Measurements from ENCODE around the gene HDGF.

HDGF gene
- 166 to 225 reads per million in 2 experiments for total RNA-seq

GRCh38 chr1:156751451-156751756 lies at the start of gene HDGF:
Gene HDGF (minus strand): TSS chr1:156751675. CDS start chr1:156751429, 246 bp downstream.
- no peak for DNase-seq (ENCODE audit: low read depth)

GRCh38 chr1:156797212-156797871 lies 45.9 kb upstream of the HDGF start:
- peak; percentile 56 for DNase-seq (ENCODE audit: low read depth)

- DNase-seq (ENCODE audit: low read depth), result no peak
Observed at GRCh38 chr1:156796340-156797097, 45.0 kb upstream of the HDGF start.

GRCh38 chr1:156795787-156796186 lies 44.3 kb upstream of the HDGF start:
- DNase-seq (ENCODE audit: low read depth), result no peak

- no peak for DNase-seq (ENCODE audit: low read depth)
Observed at GRCh38 chr1:156795374-156795733, 43.9 kb upstream of the HDGF start.

GRCh38 chr1:156794506-156795373 lies 43.3 kb upstream of the HDGF start:
- DNase-seq (ENCODE audit: low read depth), result no peak

- no peak for DNase-seq (ENCODE audit: low read depth)
Observed at GRCh38 chr1:156789621-156790318, 38.3 kb upstream of the HDGF start.

GRCh38 chr1:156788136-156788535 lies 36.7 kb upstream of the HDGF start:
- DNase-seq (ENCODE audit: low read depth), result no peak

- no peak for DNase-seq (ENCODE audit: low read depth)
Observed at GRCh38 chr1:156786640-156787039, 35.2 kb upstream of the HDGF start.

- DNase-seq (ENCODE audit: low read depth), result no peak
Observed at GRCh38 chr1:156785458-156785857, 34.0 kb upstream of the HDGF start.

GRCh38 chr1:156781585-156782186 lies 30.2 kb upstream of the HDGF start:
- no peak for DNase-seq (ENCODE audit: low read depth)

- DNase-seq (ENCODE audit: low read depth), result no peak
Observed at GRCh38 chr1:156777573-156777972, 26.1 kb upstream of the HDGF start.

- DNase-seq (ENCODE audit: low read depth), result no peak
Observed at GRCh38 chr1:156776942-156777341, 25.5 kb upstream of the HDGF start.

- DNase-seq (ENCODE audit: low read depth), result no peak
Observed at GRCh38 chr1:156775799-156776198, 24.3 kb upstream of the HDGF start.

- no peak for DNase-seq (ENCODE audit: low read depth)
Observed at GRCh38 chr1:156773607-156774006, 22.1 kb upstream of the HDGF start.

- no peak for DNase-seq (ENCODE audit: low read depth)
Observed at GRCh38 chr1:156772728-156773497, 21.4 kb upstream of the HDGF start.

GRCh38 chr1:156772222-156772621 lies 20.7 kb upstream of the HDGF start:
- DNase-seq (ENCODE audit: low read depth), result no peak

GRCh38 chr1:156768610-156769295 lies 17.3 kb upstream of the HDGF start:
- no peak for DNase-seq (ENCODE audit: low read depth)

GRCh38 chr1:156767879-156768604 lies 16.6 kb upstream of the HDGF start:
- peak; percentile 15 for DNase-seq (ENCODE audit: low read depth)

Measured in T follicular helper cell (primary cell).